ENCODE results near the gene OS9. TPM values are rescaled to one million over a fixed set of nuclear protein-coding genes. Genes with fewer than 3 reads are reported as not detected.
A peak's percentile ranks its signal among the peaks of the same experiment; 100 is the strongest.

Gene OS9
- total RNA-seq, 1 experiment from 2014 or later = 72.6 TPM

DNA sequence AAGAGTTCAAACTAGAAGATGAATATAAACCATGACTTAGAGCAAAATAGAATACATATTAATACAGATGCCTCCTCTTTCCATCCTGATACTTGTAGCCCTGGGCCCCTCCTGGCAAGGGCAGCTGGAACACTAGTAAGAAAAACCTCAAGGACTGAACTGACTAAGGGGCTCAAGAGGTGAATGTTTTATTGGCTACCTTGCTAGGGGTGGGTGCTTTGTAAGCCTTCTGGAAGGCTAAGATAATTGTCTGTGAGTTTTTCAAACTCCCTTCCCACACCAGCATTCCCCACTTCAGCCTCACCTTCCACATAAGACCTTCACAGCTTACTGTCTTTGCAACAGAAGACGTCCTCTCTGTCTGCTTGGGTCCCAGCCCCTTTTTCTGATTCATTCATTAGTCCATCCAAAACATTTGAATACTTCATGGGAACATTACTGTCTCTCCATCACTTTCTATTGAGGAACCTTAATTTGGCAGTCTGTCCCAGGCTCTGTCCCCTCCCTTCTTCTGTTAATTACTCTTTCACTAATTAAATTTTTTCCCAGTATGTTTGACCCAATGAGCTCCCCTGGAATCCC lies 59.9 kb downstream of the OS9 start:
- H3K36me3 ChIP-seq (ENCODE audit: insufficient read depth, low read length) = peaks cover 32% of the 10 kb centered on the region
- peak overlapping the region; percentile 77; the same call in 1 of the 2 replicates for H3K4me3 ChIP-seq (ENCODE audit: low read length)
- H3K9ac ChIP-seq (ENCODE audit: low read length) = peak overlapping the region; percentile 62
- H3K4me1 ChIP-seq (ENCODE audit: low read length) = peaks cover 42% of the 10 kb centered on the region
- H3K9me3 ChIP-seq (ENCODE audit: low read length) = no peaks in the 10 kb centered on the region
- peak overlapping the region; percentile 67 for H3K27ac ChIP-seq (ENCODE audit: low read length)
- no peaks in the 10 kb centered on the region for H4K20me1 ChIP-seq (ENCODE audit: insufficient read depth, low read depth, low read length)
- peak; percentile 53 for DNase-seq
- no peaks in the 10 kb centered on the region for H3K27me3 ChIP-seq (ENCODE audit: low read length)
- no peaks in the 10 kb centered on the region for H3K9me2 ChIP-seq (replicated peaks; ENCODE audit: insufficient read depth, low read length)
- peaks cover 45% of the 10 kb centered on the region for H3K79me2 ChIP-seq (ENCODE audit: low read length)
- peak overlapping the region; percentile 74 for H3K4me2 ChIP-seq (ENCODE audit: low read depth, low read length, poor library complexity, severe bottlenecking)
- H2AFZ ChIP-seq (ENCODE audit: low read length) = no peak overlapping the region

GRCh38 chr12:57754411-57755193 lies 60.7 kb downstream of the OS9 start, which contains the start of gene MARCHF9:
MARCHF9 (plus strand) TSS chr12:57755103; CDS start chr12:57755529, 426 bp downstream.
- Histone ChIP-seq H4K20me1 (ENCODE audit: insufficient read depth, low read depth, low read length) (peaks cover under 1% of the 10 kb centered on the region; the same call in 1 of the 2 replicates), H3K9me3 (ENCODE audit: low read length) (no peaks in the 10 kb centered on the region), H3K79me2 (ENCODE audit: low read length) (peaks cover 47% of the 10 kb centered on the region), H3K4me3 (ENCODE audit: low read length) (peak within 1 kb of the TSS; percentile 77), H3K27me3 (ENCODE audit: low read length) (no peaks in the 10 kb centered on the region), H2AFZ (ENCODE audit: low read length) (peak within 1 kb of the TSS; percentile 68; the same call in 1 of the 2 replicates), H3K4me1 (ENCODE audit: low read length) (peaks cover 42% of the 10 kb centered on the region), H3K27ac (ENCODE audit: low read length) (peak within 1 kb of the TSS; percentile 80), H3K4me2 (ENCODE audit: low read depth, low read length, poor library complexity, severe bottlenecking) (peak within 1 kb of the TSS; percentile 97), H3K9me2 (replicated peaks; ENCODE audit: insufficient read depth, low read length) (no peaks in the 10 kb centered on the region), H3K9ac (ENCODE audit: low read length) (peak within 1 kb of the TSS; percentile 78), H3K36me3 (ENCODE audit: insufficient read depth, low read length) (peaks cover 27% of the 10 kb centered on the region)
- peak; percentile 94 for DNase-seq

GRCh38 chr12:57755194-57755453 lies 61.2 kb downstream of the OS9 start:
- Histone ChIP-seq H3K9ac (ENCODE audit: low read length) (peak overlapping the region; percentile 78), H2AFZ (ENCODE audit: low read length) (no peak overlapping the region), H3K27me3 (ENCODE audit: low read length) (no peaks in the 10 kb centered on the region), H4K20me1 (ENCODE audit: insufficient read depth, low read depth, low read length) (peaks cover 6% of the 10 kb centered on the region), H3K4me3 (ENCODE audit: low read length) (peak overlapping the region; percentile 77), H3K9me2 (replicated peaks; ENCODE audit: insufficient read depth, low read length) (no peaks in the 10 kb centered on the region), H3K4me2 (ENCODE audit: low read depth, low read length, poor library complexity, severe bottlenecking) (peak overlapping the region; percentile 97), H3K79me2 (ENCODE audit: low read length) (peaks cover 50% of the 10 kb centered on the region), H3K4me1 (ENCODE audit: low read length) (peaks cover 42% of the 10 kb centered on the region), H3K36me3 (ENCODE audit: insufficient read depth, low read length) (peaks cover 31% of the 10 kb centered on the region), H3K9me3 (ENCODE audit: low read length) (no peaks in the 10 kb centered on the region), H3K27ac (ENCODE audit: low read length) (peak overlapping the region; percentile 80)
- DNase-seq = no peak

GRCh38 chr12:57755454-57756372 lies 61.8 kb downstream of the OS9 start:
- H3K4me2 ChIP-seq (ENCODE audit: low read depth, low read length, poor library complexity, severe bottlenecking) = peak overlapping the region; percentile 97
- peak overlapping the region; percentile 78 for H3K9ac ChIP-seq (ENCODE audit: low read length)
- H3K9me2 ChIP-seq (replicated peaks; ENCODE audit: insufficient read depth, low read length) = no peaks in the 10 kb centered on the region

GRCh38 chr12:57756406-57757341 lies 62.7 kb downstream of the OS9 start:
- H3K4me1 ChIP-seq (ENCODE audit: low read length) = peaks cover 33% of the 10 kb centered on the region
- no peaks in the 10 kb centered on the region for H3K9me3 ChIP-seq (ENCODE audit: low read length)
- H4K20me1 ChIP-seq (ENCODE audit: insufficient read depth, low read depth, low read length) = peaks cover 11% of the 10 kb centered on the region
- DNase-seq = peak; percentile 92
- H3K9me2 ChIP-seq (replicated peaks; ENCODE audit: insufficient read depth, low read length) = no peaks in the 10 kb centered on the region
- peak overlapping the region; percentile 78 for H3K9ac ChIP-seq (ENCODE audit: low read length)
- peaks cover 25% of the 10 kb centered on the region for H3K36me3 ChIP-seq (ENCODE audit: insufficient read depth, low read length)
- 0 out of 2 replicates have a peak overlapping the region, but pooled peaks have one; percentile 38 for H2AFZ ChIP-seq (ENCODE audit: low read length)
- H3K4me3 ChIP-seq (ENCODE audit: low read length) = peak overlapping the region; percentile 77
- H3K79me2 ChIP-seq (ENCODE audit: low read length) = peaks cover 35% of the 10 kb centered on the region
- no peaks in the 10 kb centered on the region for H3K27me3 ChIP-seq (ENCODE audit: low read length)
- peak overlapping the region; percentile 97 for H3K4me2 ChIP-seq (ENCODE audit: low read depth, low read length, poor library complexity, severe bottlenecking)
- peak overlapping the region; percentile 80 for H3K27ac ChIP-seq (ENCODE audit: low read length)

More at GRCh38 chr12:57755454-57756372, 61.8 kb downstream of the OS9 start:
- DNase-seq = peak; percentile 71
- H3K4me1 ChIP-seq (ENCODE audit: low read length) = peaks cover 39% of the 10 kb centered on the region
- peak overlapping the region; percentile 80 for H3K27ac ChIP-seq (ENCODE audit: low read length)
- no peaks in the 10 kb centered on the region for H3K9me3 ChIP-seq (ENCODE audit: low read length)
- H4K20me1 ChIP-seq (ENCODE audit: insufficient read depth, low read depth, low read length) = peaks cover 11% of the 10 kb centered on the region
- 0 out of 2 replicates have a peak overlapping the region, but pooled peaks have one; percentile 38 for H2AFZ ChIP-seq (ENCODE audit: low read length)
- peaks cover 29% of the 10 kb centered on the region for H3K36me3 ChIP-seq (ENCODE audit: insufficient read depth, low read length)
- H3K4me3 ChIP-seq (ENCODE audit: low read length) = peak overlapping the region; percentile 77
- H3K79me2 ChIP-seq (ENCODE audit: low read length) = peaks cover 44% of the 10 kb centered on the region
- H3K27me3 ChIP-seq (ENCODE audit: low read length) = no peaks in the 10 kb centered on the region

DNA sequence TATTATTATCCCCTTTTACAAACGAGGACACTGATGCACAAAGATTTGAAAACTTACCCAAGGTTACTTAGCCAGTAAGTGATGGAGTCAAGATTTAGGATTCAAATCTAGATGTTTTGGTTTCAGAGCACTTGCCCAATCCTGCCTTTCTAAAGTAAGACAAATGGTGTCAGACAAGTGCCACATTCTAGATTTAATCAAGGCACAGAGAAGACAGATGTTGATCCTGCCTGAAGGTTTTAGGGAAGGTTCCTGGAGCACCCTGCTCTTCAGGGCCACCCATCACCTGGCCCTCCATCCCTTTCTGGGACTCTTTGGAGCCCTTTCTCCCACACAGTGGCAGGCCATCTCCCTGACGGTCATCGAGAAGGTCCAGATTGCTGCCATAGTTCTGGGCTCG lies 63.8 kb downstream of the OS9 start:
- H3K79me2 ChIP-seq (ENCODE audit: low read length) = peaks cover 30% of the 10 kb centered on the region
- H3K9me3 ChIP-seq (ENCODE audit: low read length) = no peaks in the 10 kb centered on the region
- peaks cover 30% of the 10 kb centered on the region for H3K4me1 ChIP-seq (ENCODE audit: low read length)
- H3K36me3 ChIP-seq (ENCODE audit: insufficient read depth, low read length) = peaks cover 25% of the 10 kb centered on the region
- H3K4me3 ChIP-seq (ENCODE audit: low read length) = no peak overlapping the region
- H3K4me2 ChIP-seq (ENCODE audit: low read depth, low read length, poor library complexity, severe bottlenecking) = peak overlapping the region; percentile 15
- no peaks in the 10 kb centered on the region for H3K9me2 ChIP-seq (replicated peaks; ENCODE audit: insufficient read depth, low read length)
- H3K9ac ChIP-seq (ENCODE audit: low read length) = no peak overlapping the region
- no peak for DNase-seq
- H3K27ac ChIP-seq (ENCODE audit: low read length) = no peak overlapping the region
- H2AFZ ChIP-seq (ENCODE audit: low read length) = no peak overlapping the region
- H3K27me3 ChIP-seq (ENCODE audit: low read length) = no peaks in the 10 kb centered on the region
- H4K20me1 ChIP-seq (ENCODE audit: insufficient read depth, low read depth, low read length) = peaks cover 11% of the 10 kb centered on the region

- Histone ChIP-seq H3K79me2 (ENCODE audit: low read length) (peaks cover 30% of the 10 kb centered on the region), H3K9ac (ENCODE audit: low read length) (no peak overlapping the region), H3K4me3 (ENCODE audit: low read length) (no peak overlapping the region), H3K36me3 (ENCODE audit: insufficient read depth, low read length) (peaks cover 25% of the 10 kb centered on the region), H3K4me2 (ENCODE audit: low read depth, low read length, poor library complexity, severe bottlenecking) (no peak overlapping the region), H4K20me1 (ENCODE audit: insufficient read depth, low read depth, low read length) (peaks cover 11% of the 10 kb centered on the region), H3K9me2 (replicated peaks; ENCODE audit: insufficient read depth, low read length) (no peaks in the 10 kb centered on the region), H3K27ac (ENCODE audit: low read length) (no peak overlapping the region), H3K27me3 (ENCODE audit: low read length) (no peaks in the 10 kb centered on the region), H2AFZ (ENCODE audit: low read length) (no peak overlapping the region), H3K9me3 (ENCODE audit: low read length) (no peaks in the 10 kb centered on the region), H3K4me1 (ENCODE audit: low read length) (peaks cover 20% of the 10 kb centered on the region)
- DNase-seq = no peak
These were observed 64.8 kb downstream of the OS9 start for GRCh38 chr12:57758552-57759359.
